ENCODE measurements around the gene ZNF451.

DNA sequence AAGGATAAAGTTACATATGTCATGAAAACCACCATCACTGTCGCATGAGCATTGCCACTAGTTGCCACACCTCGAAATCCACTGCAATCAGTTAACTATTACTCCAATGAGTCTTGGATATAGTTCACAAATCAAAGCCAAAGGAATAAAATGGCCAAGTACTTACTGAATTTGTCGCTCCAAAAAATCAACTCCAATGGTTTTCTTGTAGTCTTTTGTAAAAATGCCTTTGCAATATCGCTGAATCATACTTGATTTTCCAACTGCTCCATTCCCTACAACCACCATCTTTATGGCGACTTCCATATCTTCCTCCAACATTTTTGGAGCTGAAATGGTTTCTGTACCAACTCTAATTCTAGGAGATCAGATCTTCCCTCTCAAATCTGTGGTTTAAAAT is 120.1 kb downstream of the ZNF451 start:
- TF ChIP-seq, protein P1, sequence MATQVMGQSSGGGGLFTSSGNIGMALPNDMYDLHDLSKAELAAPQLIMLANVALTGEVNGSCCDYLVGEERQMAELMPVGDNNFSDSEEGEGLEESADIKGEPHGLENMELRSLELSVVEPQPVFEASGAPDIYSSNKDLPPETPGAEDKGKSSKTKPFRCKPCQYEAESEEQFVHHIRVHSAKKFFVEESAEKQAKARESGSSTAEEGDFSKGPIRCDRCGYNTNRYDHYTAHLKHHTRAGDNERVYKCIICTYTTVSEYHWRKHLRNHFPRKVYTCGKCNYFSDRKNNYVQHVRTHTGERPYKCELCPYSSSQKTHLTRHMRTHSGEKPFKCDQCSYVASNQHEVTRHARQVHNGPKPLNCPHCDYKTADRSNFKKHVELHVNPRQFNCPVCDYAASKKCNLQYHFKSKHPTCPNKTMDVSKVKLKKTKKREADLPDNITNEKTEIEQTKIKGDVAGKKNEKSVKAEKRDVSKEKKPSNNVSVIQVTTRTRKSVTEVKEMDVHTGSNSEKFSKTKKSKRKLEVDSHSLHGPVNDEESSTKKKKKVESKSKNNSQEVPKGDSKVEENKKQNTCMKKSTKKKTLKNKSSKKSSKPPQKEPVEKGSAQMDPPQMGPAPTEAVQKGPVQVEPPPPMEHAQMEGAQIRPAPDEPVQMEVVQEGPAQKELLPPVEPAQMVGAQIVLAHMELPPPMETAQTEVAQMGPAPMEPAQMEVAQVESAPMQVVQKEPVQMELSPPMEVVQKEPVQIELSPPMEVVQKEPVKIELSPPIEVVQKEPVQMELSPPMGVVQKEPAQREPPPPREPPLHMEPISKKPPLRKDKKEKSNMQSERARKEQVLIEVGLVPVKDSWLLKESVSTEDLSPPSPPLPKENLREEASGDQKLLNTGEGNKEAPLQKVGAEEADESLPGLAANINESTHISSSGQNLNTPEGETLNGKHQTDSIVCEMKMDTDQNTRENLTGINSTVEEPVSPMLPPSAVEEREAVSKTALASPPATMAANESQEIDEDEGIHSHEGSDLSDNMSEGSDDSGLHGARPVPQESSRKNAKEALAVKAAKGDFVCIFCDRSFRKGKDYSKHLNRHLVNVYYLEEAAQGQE (IDR thresholded peaks at IDR 0.05) = no peak
- no peak for TF ChIP-seq FOXA1 (IDR thresholded peaks at IDR 0.05)
- TF ChIP-seq, protein P2, sequence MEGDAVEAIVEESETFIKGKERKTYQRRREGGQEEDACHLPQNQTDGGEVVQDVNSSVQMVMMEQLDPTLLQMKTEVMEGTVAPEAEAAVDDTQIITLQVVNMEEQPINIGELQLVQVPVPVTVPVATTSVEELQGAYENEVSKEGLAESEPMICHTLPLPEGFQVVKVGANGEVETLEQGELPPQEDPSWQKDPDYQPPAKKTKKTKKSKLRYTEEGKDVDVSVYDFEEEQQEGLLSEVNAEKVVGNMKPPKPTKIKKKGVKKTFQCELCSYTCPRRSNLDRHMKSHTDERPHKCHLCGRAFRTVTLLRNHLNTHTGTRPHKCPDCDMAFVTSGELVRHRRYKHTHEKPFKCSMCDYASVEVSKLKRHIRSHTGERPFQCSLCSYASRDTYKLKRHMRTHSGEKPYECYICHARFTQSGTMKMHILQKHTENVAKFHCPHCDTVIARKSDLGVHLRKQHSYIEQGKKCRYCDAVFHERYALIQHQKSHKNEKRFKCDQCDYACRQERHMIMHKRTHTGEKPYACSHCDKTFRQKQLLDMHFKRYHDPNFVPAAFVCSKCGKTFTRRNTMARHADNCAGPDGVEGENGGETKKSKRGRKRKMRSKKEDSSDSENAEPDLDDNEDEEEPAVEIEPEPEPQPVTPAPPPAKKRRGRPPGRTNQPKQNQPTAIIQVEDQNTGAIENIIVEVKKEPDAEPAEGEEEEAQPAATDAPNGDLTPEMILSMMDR (IDR thresholded peaks at IDR 0.05; ENCODE audit: low read depth, low read length, missing input control) = no peak
- TF ChIP-seq, protein P3, sequence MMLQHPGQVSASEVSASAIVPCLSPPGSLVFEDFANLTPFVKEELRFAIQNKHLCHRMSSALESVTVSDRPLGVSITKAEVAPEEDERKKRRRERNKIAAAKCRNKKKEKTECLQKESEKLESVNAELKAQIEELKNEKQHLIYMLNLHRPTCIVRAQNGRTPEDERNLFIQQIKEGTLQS (IDR thresholded peaks at IDR 0.05) = no peak
- no peak for TF ChIP-seq RXRA (IDR thresholded peaks at IDR 0.05)
- TF ChIP-seq YY1 (IDR thresholded peaks at IDR 0.05) = no peak
- TF ChIP-seq TAF1 (conservative IDR thresholded peaks at IDR 0.05) = no peak
- TF ChIP-seq RAD21 (IDR thresholded peaks at IDR 0.05) = no peak
- TF ChIP-seq, protein P4, sequence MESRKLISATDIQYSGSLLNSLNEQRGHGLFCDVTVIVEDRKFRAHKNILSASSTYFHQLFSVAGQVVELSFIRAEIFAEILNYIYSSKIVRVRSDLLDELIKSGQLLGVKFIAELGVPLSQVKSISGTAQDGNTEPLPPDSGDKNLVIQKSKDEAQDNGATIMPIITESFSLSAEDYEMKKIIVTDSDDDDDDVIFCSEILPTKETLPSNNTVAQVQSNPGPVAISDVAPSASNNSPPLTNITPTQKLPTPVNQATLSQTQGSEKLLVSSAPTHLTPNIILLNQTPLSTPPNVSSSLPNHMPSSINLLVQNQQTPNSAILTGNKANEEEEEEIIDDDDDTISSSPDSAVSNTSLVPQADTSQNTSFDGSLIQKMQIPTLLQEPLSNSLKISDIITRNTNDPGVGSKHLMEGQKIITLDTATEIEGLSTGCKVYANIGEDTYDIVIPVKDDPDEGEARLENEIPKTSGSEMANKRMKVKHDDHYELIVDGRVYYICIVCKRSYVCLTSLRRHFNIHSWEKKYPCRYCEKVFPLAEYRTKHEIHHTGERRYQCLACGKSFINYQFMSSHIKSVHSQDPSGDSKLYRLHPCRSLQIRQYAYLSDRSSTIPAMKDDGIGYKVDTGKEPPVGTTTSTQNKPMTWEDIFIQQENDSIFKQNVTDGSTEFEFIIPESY (IDR thresholded peaks at IDR 0.05) = no peak
- no peak for TF ChIP-seq GABPA (IDR thresholded peaks at IDR 0.05 in 1 of 2, conservative IDR thresholded peaks at IDR 0.05 in 1 of 2)
- TF ChIP-seq, protein P5, sequence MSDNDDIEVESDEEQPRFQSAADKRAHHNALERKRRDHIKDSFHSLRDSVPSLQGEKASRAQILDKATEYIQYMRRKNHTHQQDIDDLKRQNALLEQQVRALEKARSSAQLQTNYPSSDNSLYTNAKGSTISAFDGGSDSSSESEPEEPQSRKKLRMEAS (IDR thresholded peaks at IDR 0.05) = no peak
- no peak for TF ChIP-seq HNF4G (IDR thresholded peaks at IDR 0.05)
